Measurements from ENCODE around the gene TCTN1.

TCTN1 gene

GRCh38 chr12:110677982-110678381, 64.1 kb downstream of the TCTN1 start:
- TF ChIP-seq CTCF (IDR thresholded peaks at IDR 0.05; ENCODE audit: extremely low read depth, insufficient read depth, missing control alignments) = no peak
- no peak for DNase-seq (ENCODE audit: low spot score)
- in situ Hi-C loops (cut with MboI; ENCODE audit: low pct_unique_long_range_greater_than_20kb, low sequenced_read_pairs, unreplicated experiment) = no loop called here

- in situ Hi-C loops (cut with MboI; ENCODE audit: low pct_unique_long_range_greater_than_20kb, low sequenced_read_pairs, unreplicated experiment) = no loop called here
- no peak for TF ChIP-seq CTCF (IDR thresholded peaks at IDR 0.05; ENCODE audit: extremely low read depth, insufficient read depth, missing control alignments)
- DNase-seq (ENCODE audit: low spot score) = no peak
Observed at GRCh38 chr12:110679201-110679600, 65.3 kb downstream of the TCTN1 start.

GRCh38 chr12:110680032-110680431, 66.1 kb downstream of the TCTN1 start:
- no peak for DNase-seq (ENCODE audit: low spot score)
- in situ Hi-C loops (cut with MboI; ENCODE audit: low pct_unique_long_range_greater_than_20kb, low sequenced_read_pairs, unreplicated experiment) = no loop called here
- TF ChIP-seq CTCF (IDR thresholded peaks at IDR 0.05; ENCODE audit: extremely low read depth, insufficient read depth, missing control alignments) = no peak

GRCh38 chr12:110683888-110684287, 70.0 kb downstream of the TCTN1 start:
- in situ Hi-C loops (cut with MboI; ENCODE audit: low pct_unique_long_range_greater_than_20kb, low sequenced_read_pairs, unreplicated experiment) = no loop called here
- DNase-seq (ENCODE audit: low spot score) = no peak
- TF ChIP-seq CTCF (IDR thresholded peaks at IDR 0.05; ENCODE audit: extremely low read depth, insufficient read depth, missing control alignments) = no peak

GRCh38 chr12:110684312-110684836, 70.4 kb downstream of the TCTN1 start:
- no peak for DNase-seq (ENCODE audit: low spot score)
- in situ Hi-C loops (cut with MboI; ENCODE audit: low pct_unique_long_range_greater_than_20kb, low sequenced_read_pairs, unreplicated experiment) = no loop called here
- no peak for TF ChIP-seq CTCF (IDR thresholded peaks at IDR 0.05; ENCODE audit: extremely low read depth, insufficient read depth, missing control alignments)

GRCh38 chr12:110686294-110686903, 72.5 kb downstream of the TCTN1 start:
- DNase-seq (ENCODE audit: low spot score) = no peak
- no peak for TF ChIP-seq CTCF (IDR thresholded peaks at IDR 0.05; ENCODE audit: extremely low read depth, insufficient read depth, missing control alignments)
- in situ Hi-C loops (cut with MboI; ENCODE audit: low pct_unique_long_range_greater_than_20kb, low sequenced_read_pairs, unreplicated experiment) = no loop called here
